Measurements from ENCODE around the gene PMPCB.

- TF ChIP-seq, protein P1, sequence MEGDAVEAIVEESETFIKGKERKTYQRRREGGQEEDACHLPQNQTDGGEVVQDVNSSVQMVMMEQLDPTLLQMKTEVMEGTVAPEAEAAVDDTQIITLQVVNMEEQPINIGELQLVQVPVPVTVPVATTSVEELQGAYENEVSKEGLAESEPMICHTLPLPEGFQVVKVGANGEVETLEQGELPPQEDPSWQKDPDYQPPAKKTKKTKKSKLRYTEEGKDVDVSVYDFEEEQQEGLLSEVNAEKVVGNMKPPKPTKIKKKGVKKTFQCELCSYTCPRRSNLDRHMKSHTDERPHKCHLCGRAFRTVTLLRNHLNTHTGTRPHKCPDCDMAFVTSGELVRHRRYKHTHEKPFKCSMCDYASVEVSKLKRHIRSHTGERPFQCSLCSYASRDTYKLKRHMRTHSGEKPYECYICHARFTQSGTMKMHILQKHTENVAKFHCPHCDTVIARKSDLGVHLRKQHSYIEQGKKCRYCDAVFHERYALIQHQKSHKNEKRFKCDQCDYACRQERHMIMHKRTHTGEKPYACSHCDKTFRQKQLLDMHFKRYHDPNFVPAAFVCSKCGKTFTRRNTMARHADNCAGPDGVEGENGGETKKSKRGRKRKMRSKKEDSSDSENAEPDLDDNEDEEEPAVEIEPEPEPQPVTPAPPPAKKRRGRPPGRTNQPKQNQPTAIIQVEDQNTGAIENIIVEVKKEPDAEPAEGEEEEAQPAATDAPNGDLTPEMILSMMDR (IDR thresholded peaks at IDR 0.05): no peak
- TF ChIP-seq POLR2AphosphoS5 (IDR thresholded peaks at IDR 0.05) (no peak), EP300 (IDR thresholded peaks at IDR 0.05; ENCODE audit: low read depth) (no peak)
Measured at GRCh38 chr7:103349805-103350204, 52.6 kb downstream of the PMPCB start.

All from transverse colon (tissue), 4 donors.